Esophagus squamous epithelium (tissue), 4 donors: ENCODE results near the gene ELF4.

Experiments used
- CTCF ChIP-seq, 6 experiments: fragments of 450-650 bp in 4 of 6; fragments of 200-600 bp in 2 of 6; sonication (generic) in 2 of 6; IDR thresholded peaks; one replicate each; pipeline ENCODE4 v1.5.1; 2016 to 2019; ENCODE audit warnings: antibody characterized with exemption in 6 of 6, mild to moderate bottlenecking in 4 of 6, moderate library complexity in 4 of 6
- POLR2A ChIP-seq, 4 donors: fragments of 450-650 bp; IDR thresholded peaks; one replicate each; pipeline ENCODE4 v1.6.1; 2017; ENCODE audit warnings: antibody characterized with exemption in 4 of 4, mild to moderate bottlenecking in 4 of 4, moderate library complexity in 3 of 4

- TF ChIP-seq CTCF (IDR thresholded peaks at IDR 0.05) (no peak), POLR2A (IDR thresholded peaks at IDR 0.05) (no peak)
Measured at GRCh38 chrX:130125091-130125874, 15.0 kb upstream of the ELF4 start.
